HG03045 (cell line): ENCODE measurements around the gene FARP1.

ENCODE experiments used
- ATAC-seq: cut with Tn5 transposase; IDR thresholded peaks from one replicate; pipeline ENCODE4 v1.9.1; 2021; ENCODE audit warnings: mild to moderate bottlenecking, moderate library complexity; ENCODE audit not compliant: unreplicated experiment

The FARP1 gene

GRCh38 chr13:98413796-98414195, 270.9 kb downstream of the FARP1 start:
- no peak for ATAC-seq

GRCh38 chr13:98415326-98416070, 272.6 kb downstream of the FARP1 start:
- ATAC-seq = no peak

- ATAC-seq = no peak
These were observed 273.5 kb downstream of the FARP1 start for GRCh38 chr13:98416408-98416807.

- no peak for ATAC-seq
These were observed 277.1 kb downstream of the FARP1 start for GRCh38 chr13:98419786-98420553.

- no peak for ATAC-seq
These were observed 277.8 kb downstream of the FARP1 start for GRCh38 chr13:98420554-98421175.

- ATAC-seq = no peak
These were observed 279.2 kb downstream of the FARP1 start for GRCh38 chr13:98422046-98422445.

GRCh38 chr13:98423417-98423816, 280.5 kb downstream of the FARP1 start:
- ATAC-seq = no peak

- ATAC-seq = no peak
These were observed 284.6 kb downstream of the FARP1 start for GRCh38 chr13:98427331-98427995.

GRCh38 chr13:98428256-98428966, 285.5 kb downstream of the FARP1 start:
- ATAC-seq = no peak

- ATAC-seq = no peak
These were observed 286.2 kb downstream of the FARP1 start for GRCh38 chr13:98429081-98429480.

- no peak for ATAC-seq
These were observed 286.6 kb downstream of the FARP1 start for GRCh38 chr13:98429531-98429930.

- no peak for ATAC-seq
These were observed 287.3 kb downstream of the FARP1 start for GRCh38 chr13:98429977-98430736.

GRCh38 chr13:98432638-98433037, 289.7 kb downstream of the FARP1 start:
- ATAC-seq = no peak

- no peak for ATAC-seq
These were observed 290.8 kb downstream of the FARP1 start for GRCh38 chr13:98433654-98434053.

GRCh38 chr13:98434060-98434459, 291.2 kb downstream of the FARP1 start:
- no peak for ATAC-seq

- ATAC-seq = no peak
These were observed 292.5 kb downstream of the FARP1 start for GRCh38 chr13:98435376-98435775.

GRCh38 chr13:98436233-98436910, 293.5 kb downstream of the FARP1 start:
- ATAC-seq = no peak

- no peak for ATAC-seq
These were observed 295.6 kb downstream of the FARP1 start for GRCh38 chr13:98438246-98439125.
